ENCODE data around the gene CHRNA3. TPM values are rescaled to one million over a fixed set of nuclear protein-coding genes. Genes with fewer than 3 reads are reported as not detected.

The CHRNA3 gene
- polyA plus RNA-seq, 1 experiment, result not detected

- POLR2A ChIA-PET, result no interaction called here
- CTCF ChIA-PET, result interaction anchor here (0.7 to 2.8 kb wide), 6 partner anchors 39 to 565 kb away, joined by 3 to 19 read pairs (median 4); no protein-coding TSS in a partner anchor
- no peak for TF ChIP-seq CTCF (IDR thresholded peaks at IDR 0.05; ENCODE audit: low read depth, low read length)
- Histone ChIP-seq H3K4me3 (ENCODE audit: low read depth, low read length) (no peak overlapping the region), H3K27me3 (ENCODE audit: control insufficient read depth, insufficient read depth, low read length) (peaks cover 37% of the 10 kb centered on the region), H3K27ac (ENCODE audit: low read depth, low read length) (no peak overlapping the region), H3K9me3 (ENCODE audit: control insufficient read depth, insufficient read depth, low read length) (no peaks in the 10 kb centered on the region)
- no peak for DNase-seq (ENCODE audit: low read depth, low spot score)
Observed at GRCh38 chr15:78619022-78619950, 1.5 kb downstream of the CHRNA3 start.

GRCh38 chr15:78618490-78618934 is 2.3 kb downstream of the CHRNA3 start:
- no peak overlapping the region for H3K27ac ChIP-seq (ENCODE audit: low read depth, low read length)
- CTCF ChIA-PET, result interaction anchor here (1.3 to 2.8 kb wide), 4 partner anchors 38 to 133 kb away, joined by 3 to 19 read pairs (median 6); no protein-coding TSS in a partner anchor

GRCh38 chr15:78618064-78618463 is 2.7 kb downstream of the CHRNA3 start:
- DNase-seq (ENCODE audit: low read depth, low spot score), result no peak
- peaks cover 27% of the 10 kb centered on the region for H3K27me3 ChIP-seq (ENCODE audit: control insufficient read depth, insufficient read depth, low read length)
- H3K27ac ChIP-seq (ENCODE audit: low read depth, low read length), result no peak overlapping the region
- TF ChIP-seq CTCF (IDR thresholded peaks at IDR 0.05; ENCODE audit: low read depth, low read length), result no peak
- ChIA-PET CTCF (interaction anchor here (2.8 kb wide), 1 partner anchor 92 kb away, joined by 19 read pairs; no protein-coding TSS in a partner anchor), POLR2A (no interaction called here)
- no peaks in the 10 kb centered on the region for H3K9me3 ChIP-seq (ENCODE audit: control insufficient read depth, insufficient read depth, low read length)
- H3K4me3 ChIP-seq (ENCODE audit: low read depth, low read length), result no peak overlapping the region

More at GRCh38 chr15:78618490-78618934, 2.3 kb downstream of the CHRNA3 start:
- peak; percentile 68 for DNase-seq (ENCODE audit: low read depth, low spot score)
- no peak overlapping the region for H3K4me3 ChIP-seq (ENCODE audit: low read depth, low read length)
- POLR2A ChIA-PET, result no interaction called here
- H3K9me3 ChIP-seq (ENCODE audit: control insufficient read depth, insufficient read depth, low read length), result no peaks in the 10 kb centered on the region
- peaks cover 31% of the 10 kb centered on the region for H3K27me3 ChIP-seq (ENCODE audit: control insufficient read depth, insufficient read depth, low read length)
- TF ChIP-seq CTCF (IDR thresholded peaks at IDR 0.05; ENCODE audit: low read depth, low read length), result peak; percentile 79

- H3K27ac ChIP-seq (ENCODE audit: low read depth, low read length), result no peak overlapping the region
- DNase-seq (ENCODE audit: low read depth, low spot score), result no peak
- TF ChIP-seq CTCF (IDR thresholded peaks at IDR 0.05; ENCODE audit: low read depth, low read length), result no peak
- H3K27me3 ChIP-seq (ENCODE audit: control insufficient read depth, insufficient read depth, low read length), result peaks cover 22% of the 10 kb centered on the region
- no peak overlapping the region for H3K4me3 ChIP-seq (ENCODE audit: low read depth, low read length)
- H3K9me3 ChIP-seq (ENCODE audit: control insufficient read depth, insufficient read depth, low read length), result no peaks in the 10 kb centered on the region
- POLR2A ChIA-PET, result no interaction called here
- CTCF ChIA-PET, result interaction anchor here (2.8 kb wide), 1 partner anchor 92 kb away, joined by 19 read pairs; no protein-coding TSS in a partner anchor
Observed at GRCh38 chr15:78617516-78617915, 3.3 kb downstream of the CHRNA3 start.

GRCh38 chr15:78617076-78617475 is 3.7 kb downstream of the CHRNA3 start:
- Histone ChIP-seq H3K27me3 (ENCODE audit: control insufficient read depth, insufficient read depth, low read length) (peaks cover 20% of the 10 kb centered on the region), H3K4me3 (ENCODE audit: low read depth, low read length) (no peak overlapping the region), H3K9me3 (ENCODE audit: control insufficient read depth, insufficient read depth, low read length) (no peaks in the 10 kb centered on the region), H3K27ac (ENCODE audit: low read depth, low read length) (no peak overlapping the region)
- TF ChIP-seq CTCF (IDR thresholded peaks at IDR 0.05; ENCODE audit: low read depth, low read length), result no peak
- no peak for DNase-seq (ENCODE audit: low read depth, low spot score)
- POLR2A ChIA-PET, result no interaction called here
- CTCF ChIA-PET, result no interaction called here

Measured in AG04450 (cell line).